ENCODE data around the gene APOL5.

Gene APOL5

GRCh38 chr22:35777335-35777975 lies 59.8 kb downstream of the APOL5 start:
- DNase-seq, result no peak

More at GRCh38 chr22:35777335-35777975, 59.8 kb downstream of the APOL5 start:
- in situ Hi-C loops (cut with MboI; ENCODE audit: low pct_unique_long_range_greater_than_20kb, low sequenced_read_pairs), result no loop called here

All from KBM-7 (cell line).